ENCODE data around the gene OVCH1.
"Not testable (repeated sequence)": the region's sequence is repeated elsewhere in the genome, so short reads cannot be mapped to it uniquely, and the experiment has no call there.

OVCH1 gene

GRCh38 chr12:29396774-29397173 is 100.7 kb downstream of the OVCH1 start:
- TF ChIP-seq, protein P1, sequence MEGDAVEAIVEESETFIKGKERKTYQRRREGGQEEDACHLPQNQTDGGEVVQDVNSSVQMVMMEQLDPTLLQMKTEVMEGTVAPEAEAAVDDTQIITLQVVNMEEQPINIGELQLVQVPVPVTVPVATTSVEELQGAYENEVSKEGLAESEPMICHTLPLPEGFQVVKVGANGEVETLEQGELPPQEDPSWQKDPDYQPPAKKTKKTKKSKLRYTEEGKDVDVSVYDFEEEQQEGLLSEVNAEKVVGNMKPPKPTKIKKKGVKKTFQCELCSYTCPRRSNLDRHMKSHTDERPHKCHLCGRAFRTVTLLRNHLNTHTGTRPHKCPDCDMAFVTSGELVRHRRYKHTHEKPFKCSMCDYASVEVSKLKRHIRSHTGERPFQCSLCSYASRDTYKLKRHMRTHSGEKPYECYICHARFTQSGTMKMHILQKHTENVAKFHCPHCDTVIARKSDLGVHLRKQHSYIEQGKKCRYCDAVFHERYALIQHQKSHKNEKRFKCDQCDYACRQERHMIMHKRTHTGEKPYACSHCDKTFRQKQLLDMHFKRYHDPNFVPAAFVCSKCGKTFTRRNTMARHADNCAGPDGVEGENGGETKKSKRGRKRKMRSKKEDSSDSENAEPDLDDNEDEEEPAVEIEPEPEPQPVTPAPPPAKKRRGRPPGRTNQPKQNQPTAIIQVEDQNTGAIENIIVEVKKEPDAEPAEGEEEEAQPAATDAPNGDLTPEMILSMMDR (IDR thresholded peaks at IDR 0.05; ENCODE audit: insufficient read depth, low read depth, low read length, missing control alignments): no peak
- DNase-seq (ENCODE audit: low read depth): peak; percentile 74
- H3K4me3 ChIP-seq (ENCODE audit: low read length): no peak overlapping the region

DNA sequence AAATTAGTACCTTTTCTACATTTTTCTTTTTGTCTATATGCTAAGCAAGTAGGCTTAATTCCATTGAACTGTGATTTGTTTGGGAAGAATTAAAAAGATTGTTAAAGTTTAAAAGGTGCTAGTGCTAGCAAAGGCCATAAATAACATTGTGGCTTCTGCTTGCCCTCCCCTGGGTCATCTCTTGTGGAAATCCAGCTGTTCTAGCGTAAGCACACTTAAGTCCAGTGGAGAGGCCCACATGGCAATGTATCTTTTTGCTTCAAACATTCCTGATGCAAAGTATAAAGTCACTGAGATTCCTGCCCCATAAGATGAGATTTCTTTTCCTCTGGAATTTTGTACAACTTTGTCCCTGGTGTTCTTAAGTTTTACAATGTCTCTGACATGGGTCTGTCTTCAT is 102.1 kb downstream of the OVCH1 start:
- TF ChIP-seq, protein P1 (IDR thresholded peaks at IDR 0.05; ENCODE audit: insufficient read depth, low read depth, low read length, missing control alignments): no peak
- H3K4me3 ChIP-seq (ENCODE audit: low read length): no peak overlapping the region
- DNase-seq (ENCODE audit: low read depth): no peak

DNA sequence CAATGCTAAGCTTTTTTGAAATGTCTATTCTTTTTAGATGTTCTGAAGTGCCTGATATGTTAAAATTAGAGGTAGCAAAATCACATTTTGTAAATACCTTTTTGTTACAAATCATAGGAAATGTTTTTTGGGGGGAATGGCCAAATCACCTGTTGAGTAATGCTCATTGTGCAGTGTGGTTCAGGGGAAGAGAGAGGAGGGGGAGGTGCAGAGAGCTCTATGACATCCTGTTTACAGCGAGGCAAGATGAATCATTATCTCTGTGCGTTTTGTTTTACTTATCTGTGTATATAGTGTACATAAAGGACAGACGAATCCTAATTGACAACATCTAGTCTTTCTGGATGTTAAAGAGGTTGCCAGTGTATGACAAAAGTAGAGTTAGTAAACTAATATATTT is 107.1 kb downstream of the OVCH1 start:
- peak; percentile 69 for DNase-seq (ENCODE audit: low read depth)
- H3K4me3 ChIP-seq (ENCODE audit: low read length): not testable (repeated sequence)

DNA sequence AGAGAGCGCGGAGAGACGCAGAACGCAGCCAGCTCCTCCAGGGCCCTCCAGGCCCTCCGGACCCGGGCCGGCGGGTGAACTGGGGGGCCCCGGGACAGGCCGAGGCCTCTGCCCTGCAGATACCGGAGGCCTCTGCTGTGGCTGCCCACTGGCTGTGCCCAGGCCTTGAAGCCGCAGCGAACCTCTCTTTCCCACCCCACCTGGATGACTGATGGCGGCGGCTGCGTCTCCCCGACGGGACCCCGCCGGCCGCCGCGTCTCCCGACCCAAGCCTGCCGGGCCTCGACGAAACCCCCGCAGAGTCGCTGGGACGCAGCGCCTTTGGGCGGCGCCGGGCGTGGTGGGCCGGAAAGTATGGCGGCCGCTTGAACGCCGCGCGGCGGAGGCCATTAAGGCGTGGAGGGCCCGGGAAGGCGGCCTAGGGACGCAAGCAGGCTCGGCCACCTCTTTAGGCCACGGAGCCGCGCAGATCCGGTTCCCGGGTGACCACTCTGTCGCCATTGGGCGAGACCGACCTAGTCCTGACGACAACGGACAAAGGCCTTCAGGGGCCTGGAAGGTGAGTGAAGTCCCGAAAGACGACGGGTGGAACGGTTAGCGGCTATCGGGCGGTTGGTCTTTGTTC is 108.1 kb downstream of the OVCH1 start:
- TF ChIP-seq, protein P1 (IDR thresholded peaks at IDR 0.05; ENCODE audit: insufficient read depth, low read depth, low read length, missing control alignments): no peak
- DNase-seq (ENCODE audit: low read depth): no peak
- H3K4me3 ChIP-seq (ENCODE audit: low read length): no peak overlapping the region

- not testable (repeated sequence) for DNase-seq (ENCODE audit: low read depth); H3K4me3 ChIP-seq (ENCODE audit: low read length)
Measured at GRCh38 chr12:29386084-29386680, 111.3 kb downstream of the OVCH1 start.

DNA sequence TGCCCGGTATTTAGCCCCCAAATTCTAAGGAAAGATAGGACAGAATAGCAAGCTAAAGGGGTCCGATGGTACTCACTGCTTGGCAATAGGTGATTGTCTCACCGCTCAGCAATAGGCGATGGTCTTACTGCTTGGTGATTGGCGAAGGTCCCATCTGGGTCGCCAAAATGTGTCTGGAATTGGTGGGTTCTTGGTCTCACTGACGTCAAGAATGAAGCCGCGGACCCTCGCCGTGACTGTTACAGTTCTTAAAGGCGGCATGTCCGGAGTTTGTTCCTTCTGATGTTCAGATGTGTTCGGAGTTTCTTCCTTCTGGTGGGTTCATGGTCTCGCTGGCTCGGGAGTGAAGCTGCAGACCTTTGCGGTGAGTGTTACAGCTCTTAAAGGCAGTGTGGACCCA is 112.3 kb downstream of the OVCH1 start:
- not testable (repeated sequence) for DNase-seq (ENCODE audit: low read depth)

GRCh38 chr12:29382251-29382650 is 115.2 kb downstream of the OVCH1 start:
- DNase-seq (ENCODE audit: low read depth): no peak
- TF ChIP-seq, protein P1 (IDR thresholded peaks at IDR 0.05; ENCODE audit: insufficient read depth, low read depth, low read length, missing control alignments): no peak
- no peak overlapping the region for H3K4me3 ChIP-seq (ENCODE audit: low read length)

More for the DNA sequence above, 112.3 kb downstream of the OVCH1 start:
- not testable (repeated sequence) for H3K4me3 ChIP-seq (ENCODE audit: low read length)

DNA sequence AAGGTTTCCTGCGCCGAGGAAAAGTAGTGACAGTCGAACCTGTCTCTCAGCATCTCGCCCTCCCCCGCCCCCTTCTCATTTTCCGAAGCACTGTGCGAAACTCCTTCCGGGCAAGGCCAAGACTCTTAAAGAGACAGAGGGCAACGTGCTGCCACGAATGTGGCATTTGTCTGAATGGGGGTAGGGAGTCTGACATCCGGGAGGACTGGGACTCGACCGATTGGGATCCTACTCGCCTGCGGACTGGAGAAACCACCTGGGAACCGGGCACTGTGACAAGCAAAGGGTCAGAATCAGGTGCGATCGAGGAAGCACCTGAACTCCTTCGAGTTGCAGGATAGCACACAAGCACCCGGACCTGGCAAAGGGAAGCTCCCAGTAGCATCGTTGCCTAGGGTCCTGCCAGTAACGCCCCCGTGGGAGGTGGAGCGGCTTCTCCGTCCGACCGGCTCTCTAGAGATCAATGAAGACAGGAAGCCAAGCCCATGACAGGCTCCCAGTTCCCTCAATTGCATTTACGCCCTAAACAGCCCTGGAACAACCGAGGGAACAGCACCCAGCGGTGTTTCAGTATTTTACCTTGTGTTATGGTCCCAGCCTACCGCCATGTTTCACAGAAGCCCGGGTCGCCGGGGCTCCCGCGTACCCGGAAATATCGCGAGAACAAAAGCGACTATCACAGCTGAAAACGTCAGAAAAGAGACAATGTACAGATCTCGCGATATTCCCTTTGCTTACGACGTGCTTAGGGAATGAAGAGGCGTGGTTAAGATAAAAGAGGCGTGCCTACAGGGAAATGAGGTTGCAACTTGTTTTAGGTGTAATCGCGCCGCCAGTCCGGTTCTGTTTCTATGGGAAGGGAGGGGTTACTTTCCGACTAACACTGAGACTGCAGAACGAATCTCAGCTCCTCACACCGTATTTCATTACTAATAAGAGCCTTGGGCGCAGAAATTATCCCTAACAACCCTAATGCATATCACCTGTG is 116.7 kb downstream of the OVCH1 start, which contains the start of gene ERGIC2:
ERGIC2 (minus strand) TSS at position 637 of the 988 bp plus-strand sequence. CDS start 9,539 bp downstream, outside the sequence.
- peak within 1 kb of the TSS; percentile 100 for H3K4me3 ChIP-seq (ENCODE audit: low read length)
- peak; percentile 99 for DNase-seq (ENCODE audit: low read depth)
- TF ChIP-seq, protein P1 (IDR thresholded peaks at IDR 0.05; ENCODE audit: insufficient read depth, low read depth, low read length, missing control alignments): no peak

Data from epithelial cell of esophagus (primary cell).